SK-MEL-5 (cell line): Measurements from ENCODE around the gene TOP1. TPM values are rescaled to one million over a fixed set of nuclear protein-coding genes. Genes with fewer than 3 reads are reported as not detected.
A peak's percentile ranks its signal among the peaks of the same experiment; 100 is the strongest.
"Not testable (repeated sequence)": the region's sequence is repeated elsewhere in the genome, so short reads cannot be mapped to it uniquely, and the experiment has no call there.

ENCODE experiments used
- DNase-seq: peaks from one replicate; pipeline ENCODE4 v3.0.0-alpha.2; 2016; ENCODE audit warnings: low read depth, low spot score
- in situ Hi-C: cut with HindIII; loops from 2 replicates; pipeline ENCODE4 v1.10.0; 2016; ENCODE audit warnings: low sequenced_read_pairs, high pct_unique_total_duplicates, low pct_unique_long_range_greater_than_20kb
- total RNA-seq: library from RNA; depleted of rRNA; stranded (reverse); fragments of >200 nt; shearing (Covaris generic); gene quantifications from 2 replicates; pipeline ENCODE4 v1.2.3, GENCODE V29; 2014

The TOP1 gene
- total RNA-seq, 1 experiment from 2014 or later: 16.1 TPM

DNA sequence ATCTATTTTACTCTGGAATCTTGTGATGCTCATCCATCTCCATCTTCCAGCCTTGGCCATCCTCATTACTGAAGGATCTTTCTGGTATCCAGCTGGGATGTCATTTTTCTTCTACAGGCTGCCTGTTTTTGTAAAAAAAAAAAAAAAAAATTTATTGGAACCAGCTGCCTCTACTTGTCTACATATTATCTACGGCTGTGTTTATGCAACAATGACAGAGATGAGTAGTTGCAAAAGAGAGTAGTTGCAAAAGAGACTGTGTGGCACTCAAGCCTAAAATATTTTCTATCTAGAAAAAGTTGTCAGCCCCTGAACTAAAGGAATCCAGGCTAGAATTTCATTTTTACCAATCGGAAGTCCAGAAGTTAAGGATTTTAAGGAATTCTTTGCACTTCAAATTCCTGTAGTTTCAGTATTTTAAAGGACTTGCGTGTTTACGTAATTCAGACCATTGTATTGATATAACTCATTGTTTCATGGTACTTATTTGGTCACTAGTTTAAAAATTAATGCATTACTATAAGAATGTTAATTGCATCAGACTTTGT lies 70.2 kb downstream of the TOP1 start:
- in situ Hi-C loops: no loop called here
- no peak for DNase-seq

DNA sequence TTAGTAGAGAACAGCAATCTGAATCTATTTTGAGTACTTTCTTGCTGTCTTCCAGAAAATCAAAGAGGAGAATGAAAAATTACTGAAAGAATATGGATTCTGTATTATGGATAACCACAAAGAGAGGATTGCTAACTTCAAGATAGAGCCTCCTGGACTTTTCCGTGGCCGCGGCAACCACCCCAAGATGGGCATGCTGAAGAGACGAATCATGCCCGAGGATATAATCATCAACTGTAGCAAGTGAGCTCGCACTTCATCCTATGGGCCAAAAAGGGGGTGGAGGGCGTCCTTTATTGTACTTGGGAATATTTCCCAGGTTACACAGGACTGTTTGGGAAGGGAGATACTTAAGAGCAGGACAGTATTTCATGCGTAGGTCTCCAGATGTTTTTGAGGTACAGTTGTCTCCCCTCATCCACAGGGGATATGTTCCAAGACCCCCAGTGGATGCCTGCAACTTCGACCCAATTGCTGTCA lies 71.4 kb downstream of the TOP1 start:
- DNase-seq: no peak
- in situ Hi-C loops: no loop called here

DNA sequence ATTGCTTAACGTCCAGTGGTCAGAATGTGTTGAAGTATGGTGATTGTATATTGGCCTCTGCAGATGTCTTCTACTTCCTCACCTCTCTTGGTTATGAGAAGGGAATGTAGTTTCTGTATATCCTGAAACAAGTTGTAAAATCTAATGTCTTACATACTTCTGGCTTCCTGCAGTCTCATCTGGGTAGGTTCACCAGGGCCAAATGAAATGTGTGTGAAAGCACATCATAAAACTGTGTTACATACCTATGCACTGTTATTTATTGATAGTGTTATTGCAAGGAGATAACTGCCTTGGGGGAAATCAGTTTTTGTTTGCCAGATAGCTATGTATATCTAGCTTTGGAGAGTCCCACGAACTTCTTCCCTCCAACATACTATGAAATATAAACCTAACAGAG lies 73.0 kb downstream of the TOP1 start:
- in situ Hi-C loops: no loop called here
- no peak for DNase-seq

DNA sequence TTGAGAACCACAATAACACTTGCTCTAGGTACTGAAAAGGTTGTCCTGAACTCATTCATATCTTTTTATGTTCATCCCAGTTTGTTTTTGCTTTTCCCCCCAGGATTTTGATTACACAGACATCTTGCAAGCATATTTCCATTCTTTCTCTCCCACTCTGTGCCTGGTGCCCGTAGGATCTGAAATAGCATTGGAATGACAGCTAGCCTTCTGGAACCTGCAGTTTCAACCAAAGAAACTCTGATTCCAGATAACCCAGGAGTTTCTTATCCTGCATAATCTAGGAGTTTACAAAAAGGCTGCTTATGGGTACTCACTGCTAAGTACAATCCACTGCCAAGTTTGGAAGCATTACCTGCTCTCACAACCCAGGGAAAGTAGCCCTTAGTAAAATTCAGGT lies 79.9 kb downstream of the TOP1 start:
- in situ Hi-C loops: no loop called here
- no peak for DNase-seq

DNA sequence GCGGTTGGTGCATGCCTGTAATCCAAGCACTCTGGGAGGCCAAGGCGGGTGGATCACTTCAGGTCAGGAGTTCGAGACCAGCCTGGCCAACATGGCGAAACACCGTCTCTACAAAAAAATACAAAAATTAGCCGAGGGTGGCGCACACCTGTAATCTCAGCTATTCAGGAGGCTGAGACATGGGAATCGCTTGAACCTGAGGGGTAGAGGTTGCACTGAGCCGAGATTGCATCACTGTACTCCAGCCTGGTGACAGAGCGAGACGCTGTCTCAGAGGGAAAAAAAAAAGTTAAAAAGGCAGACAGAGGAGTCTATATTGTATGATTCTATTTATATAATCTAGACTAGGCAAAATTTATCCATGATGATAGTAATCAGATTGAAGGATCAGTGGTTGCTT lies 81.4 kb downstream of the TOP1 start:
- no peak for DNase-seq
- in situ Hi-C loops: no loop called here

DNA sequence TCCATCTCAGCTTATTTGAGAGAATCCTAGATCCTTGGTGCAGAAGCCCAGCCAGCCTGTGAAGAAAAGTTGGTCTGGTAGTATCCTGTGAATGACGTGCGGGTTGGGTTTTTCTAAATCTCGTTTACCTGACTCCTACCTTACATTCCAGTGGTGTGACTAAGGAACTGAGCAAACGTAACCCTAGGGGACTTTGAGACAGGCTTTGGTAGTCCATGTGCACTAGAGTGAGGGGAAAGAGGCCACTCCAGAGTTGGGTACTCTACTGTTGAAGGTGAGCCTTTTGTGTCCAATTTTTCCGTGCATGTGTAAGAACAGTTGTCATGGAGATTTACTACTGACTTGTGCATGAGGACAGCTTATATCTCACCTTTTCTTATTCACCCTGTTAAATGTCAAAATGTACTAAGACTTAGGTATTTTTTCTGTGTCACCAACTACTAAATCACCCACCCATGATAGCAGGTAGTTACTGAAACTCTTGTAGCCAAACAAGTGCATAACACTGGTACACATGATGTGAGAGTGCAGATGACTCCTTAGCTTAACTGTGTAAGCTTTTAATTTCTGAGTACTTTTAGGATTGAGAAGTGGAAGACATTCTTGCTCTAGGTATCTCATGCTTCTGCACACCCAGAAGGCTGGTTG lies 82.4 kb downstream of the TOP1 start:
- in situ Hi-C loops: no loop called here
- no peak for DNase-seq

DNA sequence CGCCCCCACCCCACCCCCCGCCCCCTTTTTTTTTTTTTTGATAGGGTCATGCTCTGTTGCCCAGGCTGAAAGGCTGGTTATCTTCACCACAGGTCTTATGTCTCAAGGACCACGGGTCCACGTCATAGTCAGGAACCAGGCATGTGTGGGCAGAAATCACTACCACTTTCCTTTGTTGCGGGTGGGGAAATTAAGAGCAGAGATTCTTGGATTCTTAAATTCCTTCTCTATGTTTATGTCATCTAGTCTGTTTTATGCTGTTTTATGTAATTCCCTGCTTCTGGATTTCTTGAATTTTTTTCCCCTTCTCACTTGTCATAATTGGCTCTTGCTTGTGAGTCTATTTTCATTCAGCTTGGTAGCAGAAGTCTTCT lies 82.9 kb downstream of the TOP1 start:
- no peak for DNase-seq
- in situ Hi-C loops: no loop called here

DNA sequence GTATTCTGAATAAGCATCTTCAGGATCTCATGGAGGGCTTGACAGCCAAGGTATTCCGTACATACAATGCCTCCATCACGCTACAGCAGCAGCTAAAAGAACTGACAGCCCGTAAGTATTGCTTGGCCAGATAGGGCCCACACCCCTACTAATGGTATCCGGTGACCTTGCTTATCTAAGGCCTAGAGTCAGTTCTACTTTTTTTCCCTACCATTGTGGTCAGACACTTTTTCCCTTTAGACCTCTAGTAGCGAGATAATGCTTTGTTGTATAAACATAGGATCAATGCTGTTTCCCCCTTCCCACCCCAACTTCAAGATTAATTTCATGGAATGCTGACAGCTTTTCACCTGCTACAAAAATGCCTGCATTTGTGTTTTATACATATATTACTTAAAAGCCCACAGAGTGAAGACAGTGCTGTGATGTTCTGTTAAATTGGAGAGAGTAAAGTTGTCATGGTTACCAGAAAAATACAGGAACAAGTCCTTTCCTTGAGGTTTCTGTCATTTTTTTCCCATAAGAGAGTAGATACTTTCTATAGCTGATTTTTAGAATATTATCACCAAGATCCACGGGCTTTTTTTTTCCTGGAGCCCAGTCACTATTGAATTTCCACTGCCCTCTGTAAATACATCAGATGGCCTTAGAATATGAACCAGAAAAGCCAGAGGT lies 87.8 kb downstream of the TOP1 start:
- no peak for DNase-seq
- in situ Hi-C loops: no loop called here

DNA sequence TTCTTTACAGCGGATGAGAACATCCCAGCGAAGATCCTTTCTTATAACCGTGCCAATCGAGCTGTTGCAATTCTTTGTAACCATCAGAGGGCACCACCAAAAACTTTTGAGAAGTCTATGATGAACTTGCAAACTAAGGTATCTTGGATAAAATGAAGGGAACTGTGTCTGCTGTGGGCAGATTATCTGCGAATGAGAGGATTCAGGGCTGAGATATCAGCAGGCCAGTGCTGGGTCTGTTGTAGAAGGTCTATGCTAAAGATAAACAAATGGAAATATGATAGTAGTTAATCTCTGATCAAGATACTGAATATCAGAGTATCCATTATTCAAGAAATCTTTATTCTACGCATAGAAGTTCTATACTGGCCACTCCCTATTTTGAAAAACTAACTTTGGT lies 89.5 kb downstream of the TOP1 start:
- DNase-seq, in situ Hi-C loops: not testable (repeated sequence)

DNA sequence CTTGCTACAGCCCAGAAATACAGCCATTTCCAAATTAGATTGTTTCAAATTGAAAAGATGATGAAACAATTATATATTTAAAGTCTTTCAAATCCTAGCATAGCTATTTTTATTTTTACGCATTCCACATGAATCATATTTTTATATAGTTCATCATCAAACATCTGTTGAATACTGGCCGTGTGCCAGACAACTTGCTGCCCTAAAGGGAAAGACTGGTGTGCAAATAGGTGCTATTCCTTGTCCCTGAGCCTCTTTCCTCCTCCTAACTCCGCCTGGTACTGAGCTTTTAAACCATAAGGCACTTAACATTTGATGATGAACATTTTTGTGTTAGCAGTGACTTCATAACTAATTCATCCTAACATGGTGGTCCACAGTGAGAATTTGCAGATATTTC lies 90.0 kb downstream of the TOP1 start:
- in situ Hi-C loops: no loop called here

DNA sequence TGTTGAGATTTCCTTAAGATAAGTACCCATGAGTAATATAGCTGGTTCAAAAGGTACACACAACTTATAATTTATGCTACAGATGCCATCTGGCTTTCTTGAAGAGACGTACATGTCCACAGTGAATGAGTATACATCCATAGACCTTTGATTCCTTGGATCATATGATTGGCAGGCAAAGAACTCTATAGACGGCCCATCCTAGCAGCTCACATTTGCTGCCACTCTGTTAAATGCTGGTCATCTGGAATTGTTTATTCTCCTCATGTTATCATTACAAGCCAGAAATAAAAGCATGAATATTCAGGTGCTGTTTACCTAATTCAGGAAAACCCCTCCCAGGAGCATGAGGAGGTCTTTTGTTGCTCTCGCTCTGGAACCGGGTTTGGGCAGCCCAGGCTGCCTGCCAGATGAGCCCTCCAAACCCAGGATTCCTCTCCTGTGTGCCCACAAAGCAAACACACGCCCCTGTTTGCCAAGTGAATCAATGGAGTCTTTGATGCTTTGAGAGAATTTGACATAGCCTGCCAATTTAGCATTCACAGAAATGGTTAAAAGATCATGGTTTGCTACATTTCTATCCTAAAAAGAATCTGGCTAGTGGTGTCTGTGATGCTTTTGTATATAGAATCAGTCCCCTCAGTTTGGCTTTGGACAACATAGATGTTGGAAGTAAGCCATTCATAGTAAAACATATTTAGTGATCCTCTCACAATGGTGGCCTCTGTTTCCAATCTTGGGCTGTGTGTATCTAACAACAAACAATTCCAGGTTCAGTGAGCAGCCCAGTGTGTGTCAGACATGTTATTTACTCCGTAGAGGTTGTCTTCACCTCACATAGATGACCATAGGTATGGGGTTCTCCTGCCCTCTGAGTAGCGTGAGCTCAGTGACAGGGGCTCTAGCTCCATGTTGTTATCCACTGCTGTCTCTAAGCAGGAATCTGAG lies 91.3 kb downstream of the TOP1 start:
- in situ Hi-C loops: no loop called here
- peak; percentile 54 for DNase-seq

More for the DNA sequence above, 90.0 kb downstream of the TOP1 start:
- DNase-seq: no peak

DNA sequence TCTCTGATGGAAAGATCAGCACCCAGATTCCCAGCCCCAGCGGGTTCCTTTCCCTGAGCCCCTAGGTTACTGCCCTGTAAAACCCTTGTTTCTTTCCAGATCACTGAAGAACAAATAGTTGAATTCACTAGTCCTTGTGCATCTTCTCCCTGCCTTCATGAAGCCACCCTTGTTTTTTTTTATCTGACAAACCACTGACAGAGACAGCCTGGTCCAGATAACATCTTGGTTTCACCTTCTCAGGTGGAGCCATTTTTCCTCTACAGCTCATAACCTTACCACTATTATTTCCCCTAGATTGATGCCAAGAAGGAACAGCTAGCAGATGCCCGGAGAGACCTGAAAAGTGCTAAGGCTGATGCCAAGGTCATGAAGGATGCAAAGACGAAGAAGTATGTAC lies 92.8 kb downstream of the TOP1 start:
- DNase-seq: no peak
- in situ Hi-C loops: no loop called here

DNA sequence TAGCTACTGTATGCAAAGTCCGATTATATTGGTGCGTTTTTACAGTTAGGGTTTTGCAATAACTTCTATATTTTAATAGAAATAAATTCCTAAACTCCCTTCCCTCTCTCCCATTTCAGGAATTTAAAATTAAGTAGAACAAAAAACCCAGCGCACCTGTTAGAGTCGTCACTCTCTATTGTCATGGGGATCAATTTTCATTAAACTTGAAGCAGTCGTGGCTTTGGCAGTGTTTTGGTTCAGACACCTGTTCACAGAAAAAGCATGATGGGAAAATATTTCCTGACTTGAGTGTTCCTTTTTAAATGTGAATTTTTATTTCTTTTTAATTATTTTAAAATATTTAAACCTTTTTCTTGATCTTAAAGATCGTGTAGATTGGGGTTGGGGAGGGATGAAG lies 95.0 kb downstream of the TOP1 start:
- in situ Hi-C loops: no loop called here
- no peak for DNase-seq

DNA sequence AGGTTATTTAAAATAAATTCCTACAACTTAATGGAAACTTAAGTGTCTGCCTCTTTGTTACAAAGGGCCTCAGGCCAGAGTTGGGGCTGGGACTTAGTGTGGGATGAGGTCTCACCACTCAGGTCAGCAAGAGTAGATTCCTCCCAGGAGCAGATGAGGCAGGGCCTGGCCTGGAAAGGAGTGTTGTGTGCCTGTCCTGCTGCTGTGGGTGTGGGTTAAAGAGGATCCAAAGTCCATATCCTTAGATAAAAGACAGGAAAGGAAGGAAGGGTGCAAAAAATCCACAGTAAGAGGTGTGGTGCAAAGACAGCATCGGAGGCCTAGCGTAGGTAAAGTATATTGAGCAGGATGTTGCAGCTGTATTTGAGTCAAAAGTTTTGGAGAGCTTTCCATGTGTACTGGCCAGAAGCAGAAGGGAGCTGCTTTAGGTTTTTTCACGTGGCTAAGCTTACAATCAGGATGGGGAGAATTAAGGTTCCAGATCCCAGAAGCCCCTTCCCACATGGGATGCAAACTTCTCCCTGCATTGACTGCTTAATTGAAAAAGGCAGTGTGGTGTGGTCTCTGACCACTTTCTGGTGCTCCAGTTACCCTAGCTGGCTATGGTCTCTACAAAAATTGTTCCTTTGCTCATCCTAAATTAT lies 96.0 kb downstream of the TOP1 start:
- in situ Hi-C loops: no loop called here
- no peak for DNase-seq

DNA sequence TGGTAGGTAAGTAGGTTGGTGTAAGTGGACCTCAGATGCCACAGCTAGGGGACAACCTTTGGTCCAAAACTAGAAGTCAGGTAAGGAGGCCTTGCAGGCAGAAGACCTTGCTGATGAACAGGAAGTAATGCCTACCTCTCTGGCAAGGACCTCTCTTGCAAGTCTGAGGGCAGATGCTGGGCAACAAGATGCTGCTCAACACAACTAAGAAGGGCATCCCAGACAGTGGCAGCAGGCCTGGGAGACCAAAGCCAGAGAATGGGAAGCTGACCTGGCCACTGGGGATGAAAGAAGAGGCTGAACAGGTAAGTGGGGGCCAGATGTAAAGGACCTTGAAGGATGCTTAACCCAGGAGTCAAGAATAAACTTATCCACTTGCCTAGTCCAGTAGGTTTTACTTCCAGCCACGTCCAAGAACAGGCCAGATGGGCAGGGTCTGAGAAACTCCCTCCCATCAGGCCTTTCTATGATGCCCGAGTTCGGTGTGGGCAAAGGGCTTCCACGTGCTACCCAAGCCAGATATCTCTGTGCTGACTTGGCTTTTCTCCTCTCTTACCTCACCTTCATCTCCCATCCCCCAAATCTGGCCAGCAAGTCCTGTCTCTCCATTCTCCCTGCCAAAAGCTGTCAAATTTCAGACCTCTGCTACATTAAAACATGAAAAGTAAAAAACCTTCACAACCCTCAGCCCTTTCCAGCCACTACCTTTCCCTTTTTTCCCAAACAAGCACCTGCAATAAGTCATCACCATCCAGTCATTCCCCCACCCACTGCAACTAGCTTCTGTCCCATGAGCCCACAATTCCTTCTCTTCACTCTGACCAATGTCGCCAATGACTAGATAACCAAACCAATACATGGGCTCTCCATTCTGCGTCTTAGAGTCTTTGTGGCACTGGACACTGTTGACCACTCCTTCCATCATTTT lies 97.2 kb downstream of the TOP1 start:
- DNase-seq: no peak
- in situ Hi-C loops: no loop called here

DNA sequence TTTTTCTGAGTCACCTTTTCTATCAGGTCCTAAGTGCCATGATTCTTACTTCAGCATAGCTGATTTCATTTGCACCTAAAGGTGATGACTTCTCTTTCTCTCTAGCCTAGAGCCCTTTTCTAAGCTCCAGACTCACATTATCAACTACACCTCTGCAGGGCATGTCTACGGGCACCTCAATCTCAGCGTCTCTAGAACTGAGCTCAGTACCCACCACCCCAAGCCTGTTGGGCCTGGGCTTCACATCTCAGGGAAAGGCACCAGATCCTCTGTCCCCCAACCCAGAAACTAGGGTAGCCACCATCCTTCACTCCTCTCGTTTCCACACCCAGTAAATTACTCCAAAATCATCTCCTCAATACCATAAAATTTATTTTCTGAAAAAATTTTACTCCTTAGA lies 98.1 kb downstream of the TOP1 start:
- DNase-seq: no peak
- in situ Hi-C loops: no loop called here

DNA sequence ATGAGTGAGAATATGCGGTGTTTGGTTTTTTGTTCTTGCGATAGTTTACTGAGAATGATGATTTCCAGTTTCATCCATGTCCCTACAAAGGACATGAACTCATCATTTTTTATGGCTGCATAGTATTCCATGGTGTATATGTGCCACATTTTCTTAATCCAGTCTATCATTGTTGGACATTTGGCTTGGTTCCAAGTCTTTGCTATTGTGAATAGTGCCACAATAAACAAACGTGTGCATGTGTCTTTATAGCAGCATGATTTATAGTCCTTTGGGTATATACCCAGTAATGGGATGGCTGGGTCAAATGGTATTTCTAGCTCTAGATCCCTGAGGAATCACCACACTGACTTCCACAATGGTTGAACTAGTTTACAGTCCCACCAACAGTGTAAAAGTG lies 99.7 kb downstream of the TOP1 start:
- in situ Hi-C loops: not testable (repeated sequence)

More for the DNA sequence above, 99.7 kb downstream of the TOP1 start:
- DNase-seq: not testable (repeated sequence)
